UCSD-AML1 (cell line): ENCODE data around the gene LGI4.
"Not testable (repeated sequence)": the region's sequence is repeated elsewhere in the genome, so short reads cannot be mapped to it uniquely, and the experiment has no call there.

Experiments
- DNase-seq: peaks from one replicate; lab custom pipeline; 2025; ENCODE audit not compliant: unreplicated experiment; lab: John Stamatoyannopoulos, UW

The LGI4 gene

GRCh38 chr19:35107545-35107944 is 27.3 kb downstream of the LGI4 start:
- no peak for DNase-seq

- DNase-seq: no peak
Measured at GRCh38 chr19:35106898-35107541, 27.8 kb downstream of the LGI4 start.

GRCh38 chr19:35106291-35106583 is 28.6 kb downstream of the LGI4 start:
- no peak for DNase-seq

GRCh38 chr19:35105411-35106290 is 29.2 kb downstream of the LGI4 start:
- no peak for DNase-seq

GRCh38 chr19:35105047-35105410 is 29.8 kb downstream of the LGI4 start:
- no peak for DNase-seq

- DNase-seq: no peak
Measured at GRCh38 chr19:35104361-35104760, 30.5 kb downstream of the LGI4 start.

- not testable (repeated sequence) for DNase-seq
Measured at GRCh38 chr19:35103614-35104013, 31.2 kb downstream of the LGI4 start.

GRCh38 chr19:35101949-35102348 is 32.9 kb downstream of the LGI4 start:
- not testable (repeated sequence) for DNase-seq

- no peak for DNase-seq
Measured at GRCh38 chr19:35100588-35101533, 34.0 kb downstream of the LGI4 start.

- DNase-seq: no peak
Measured at GRCh38 chr19:35099897-35100275, 35.0 kb downstream of the LGI4 start.

GRCh38 chr19:35099155-35099896 is 35.5 kb downstream of the LGI4 start:
- DNase-seq: no peak

- DNase-seq: no peak
Measured at GRCh38 chr19:35098413-35099049, 36.3 kb downstream of the LGI4 start.

- DNase-seq: no peak
Measured at GRCh38 chr19:35095667-35096368, 39.0 kb downstream of the LGI4 start.

GRCh38 chr19:35094656-35095055 is 40.2 kb downstream of the LGI4 start:
- DNase-seq: no peak

GRCh38 chr19:35093941-35094647 is 40.8 kb downstream of the LGI4 start:
- no peak for DNase-seq

- DNase-seq: no peak
Measured at GRCh38 chr19:35093430-35093829, 41.4 kb downstream of the LGI4 start.

GRCh38 chr19:35090506-35091214 is 44.2 kb downstream of the LGI4 start:
- DNase-seq: peak; percentile 21

- DNase-seq: no peak
Measured at GRCh38 chr19:35090160-35090505, 44.7 kb downstream of the LGI4 start.

GRCh38 chr19:35089554-35089953 is 45.3 kb downstream of the LGI4 start:
- no peak for DNase-seq
